Measurements from ENCODE around the gene SRCAP. TPM values are rescaled to one million over a fixed set of nuclear protein-coding genes. Genes with fewer than 3 reads are reported as not detected.

Gene SRCAP
- total and polyA plus RNA-seq, 8 donors = 1.2 to 70.1 (median 24.6) TPM

DNA sequence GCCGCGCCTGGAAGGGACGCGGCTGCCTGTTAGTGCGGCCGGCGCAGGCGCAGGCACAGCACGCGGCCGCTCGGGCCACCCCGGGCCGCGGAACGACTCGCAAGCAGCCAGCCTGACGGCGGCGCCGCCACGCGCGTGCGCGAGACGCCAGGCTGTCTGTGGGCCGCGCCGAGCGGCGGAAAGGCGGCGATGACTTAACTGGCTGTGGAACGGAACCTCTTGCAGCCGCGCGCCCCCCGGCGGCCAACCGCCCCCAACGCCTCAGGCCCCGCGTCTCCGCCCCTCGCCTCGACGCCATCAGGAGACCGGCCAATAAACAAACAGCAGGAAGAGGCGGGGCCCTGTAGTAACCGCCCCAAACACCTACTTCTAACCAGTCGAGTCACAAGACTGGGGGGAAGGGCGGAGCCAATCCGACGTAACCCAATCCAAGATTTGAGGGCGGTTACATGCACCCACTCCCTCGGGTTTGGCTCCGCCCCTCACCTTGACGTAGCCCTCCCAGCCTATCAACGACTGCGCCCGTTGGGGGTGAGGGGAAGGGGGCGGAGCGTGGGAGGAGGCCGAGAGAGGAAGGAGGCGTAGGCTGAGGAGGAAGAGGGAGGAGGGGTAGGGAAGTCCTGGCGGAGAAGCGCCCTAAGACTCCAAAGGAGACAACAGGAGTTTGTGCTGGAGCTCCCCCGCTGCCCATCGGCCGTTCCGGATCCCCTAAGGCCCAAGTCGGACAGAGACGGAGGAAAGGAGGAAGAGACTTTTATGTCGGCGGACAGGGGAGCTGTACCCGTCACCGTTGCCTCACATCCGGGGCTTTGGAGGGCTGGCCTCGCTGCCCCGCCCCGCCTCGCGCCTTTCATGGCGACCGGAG lies 40.9 kb upstream of the SRCAP start, which contains the start of gene FBRS:
Gene FBRS (plus strand): TSS at position 566 of the 865 bp plus-strand sequence. CDS start 1,088 bp downstream, outside the sequence.
- Histone ChIP-seq H3K4me1 (peaks cover 35 to 60% (median 51%) of the 10 kb centered on the region in 4 donors), H3K27ac (peak within 1 kb of the TSS; percentile 96 to 99 (median 99)), H3K27me3 (no peaks in the 10 kb centered on the region), H3K36me3 (peaks cover 43 to 67% (median 64%) of the 10 kb centered on the region in 4 donors), H3K4me3 (peak within 1 kb of the TSS; percentile 94 to 98 (median 96)), H3K9me3 (no peaks in the 10 kb centered on the region)
- intact Hi-C loops (cut with DNase I; ENCODE audit: low total_unique reads) = loop anchor here (10.0 kb wide), 1 partner anchor 93 kb away; no protein-coding TSS in a partner anchor
- peak; percentile 100 for DNase-seq
- WGBS, 5 donors = 0 to 1% (median 0%) methylated on average over 28 to 86 of the region's 86 CpGs
- peak; percentile 56 to 94 (median 93) for TF ChIP-seq POLR2AphosphoS5 (IDR thresholded peaks at IDR 0.05)
- TF ChIP-seq, protein P1, sequence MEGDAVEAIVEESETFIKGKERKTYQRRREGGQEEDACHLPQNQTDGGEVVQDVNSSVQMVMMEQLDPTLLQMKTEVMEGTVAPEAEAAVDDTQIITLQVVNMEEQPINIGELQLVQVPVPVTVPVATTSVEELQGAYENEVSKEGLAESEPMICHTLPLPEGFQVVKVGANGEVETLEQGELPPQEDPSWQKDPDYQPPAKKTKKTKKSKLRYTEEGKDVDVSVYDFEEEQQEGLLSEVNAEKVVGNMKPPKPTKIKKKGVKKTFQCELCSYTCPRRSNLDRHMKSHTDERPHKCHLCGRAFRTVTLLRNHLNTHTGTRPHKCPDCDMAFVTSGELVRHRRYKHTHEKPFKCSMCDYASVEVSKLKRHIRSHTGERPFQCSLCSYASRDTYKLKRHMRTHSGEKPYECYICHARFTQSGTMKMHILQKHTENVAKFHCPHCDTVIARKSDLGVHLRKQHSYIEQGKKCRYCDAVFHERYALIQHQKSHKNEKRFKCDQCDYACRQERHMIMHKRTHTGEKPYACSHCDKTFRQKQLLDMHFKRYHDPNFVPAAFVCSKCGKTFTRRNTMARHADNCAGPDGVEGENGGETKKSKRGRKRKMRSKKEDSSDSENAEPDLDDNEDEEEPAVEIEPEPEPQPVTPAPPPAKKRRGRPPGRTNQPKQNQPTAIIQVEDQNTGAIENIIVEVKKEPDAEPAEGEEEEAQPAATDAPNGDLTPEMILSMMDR (IDR thresholded peaks at IDR 0.05) = peak in 5 of 7 experiments; percentile 68 to 90 (median 81)
- TF ChIP-seq EP300 (IDR thresholded peaks at IDR 0.05) = no peak
- peak in 2 of 4 donors; percentile 53 to 81 for TF ChIP-seq POLR2A (IDR thresholded peaks at IDR 0.05)

DNA sequence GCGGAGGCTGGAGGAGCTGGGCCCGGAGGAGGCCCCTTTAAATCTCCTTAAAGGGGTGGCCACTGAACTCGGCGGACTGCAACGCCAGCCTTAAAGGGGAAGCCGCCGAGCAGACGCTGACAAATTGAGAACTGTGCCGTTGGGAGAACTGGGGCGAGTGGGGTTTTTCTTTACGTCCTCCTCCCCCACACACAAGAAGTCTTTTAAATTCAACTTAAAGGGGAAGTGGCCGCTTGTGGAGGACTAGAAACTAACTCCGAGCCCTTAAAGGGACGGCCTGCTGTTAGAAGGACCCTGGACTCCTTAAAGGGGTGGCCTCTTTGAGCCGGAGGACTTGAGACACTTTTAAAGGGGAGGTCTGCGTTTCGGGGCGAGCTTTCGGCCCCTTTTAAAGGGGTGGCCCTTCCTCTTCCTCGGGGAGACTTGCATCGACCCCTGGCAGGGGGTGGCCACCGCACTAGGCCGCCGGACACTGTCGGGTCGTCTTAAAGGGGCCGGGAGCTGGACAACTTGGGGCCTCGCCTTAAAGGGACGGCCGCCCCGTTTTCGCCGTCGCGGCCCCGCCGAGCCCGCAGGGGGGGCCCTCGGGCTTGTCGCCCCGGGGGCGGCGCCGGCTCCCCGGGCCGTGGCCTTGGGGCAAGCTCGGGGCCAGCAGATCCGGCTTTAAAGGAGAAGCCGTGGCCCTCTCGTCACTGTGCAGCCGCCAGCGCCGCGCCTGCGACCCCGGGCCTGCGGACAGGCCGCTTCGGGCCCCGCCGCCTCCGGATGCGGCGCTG lies 40.1 kb upstream of the SRCAP start:
- DNase-seq = peak; percentile 73 to 97
- TF ChIP-seq POLR2A (IDR thresholded peaks at IDR 0.05) (no peak), POLR2AphosphoS5 (IDR thresholded peaks at IDR 0.05) (peak in 1 of 3 donors; percentile 4), EP300 (IDR thresholded peaks at IDR 0.05) (no peak)
- TF ChIP-seq, protein P1 (IDR thresholded peaks at IDR 0.05) = peak in 1 of 7 experiments; percentile 13
- Histone ChIP-seq H3K4me1 (peaks cover 40 to 62% (median 55%) of the 10 kb centered on the region in 4 donors), H3K9me3 (no peaks in the 10 kb centered on the region), H3K27me3 (no peaks in the 10 kb centered on the region), H3K36me3 (peaks cover 43 to 67% (median 64%) of the 10 kb centered on the region in 4 donors), H3K27ac (peak overlapping the region; percentile 96 to 99 (median 99)), H3K4me3 (peak overlapping the region; percentile 94 to 98 (median 96))
- WGBS, 5 donors = 0 to 1% (median 0%) methylated on average over 20 to 64 of the region's 64 CpGs
- intact Hi-C loops (cut with DNase I; ENCODE audit: low total_unique reads) = loop anchor here (10.0 kb wide), 1 partner anchor 94 kb away; no protein-coding TSS in a partner anchor

- Histone ChIP-seq H3K4me3 (peak overlapping the region; percentile 94 to 98 (median 96)), H3K27me3 (no peaks in the 10 kb centered on the region), H3K4me1 (peaks cover 40 to 64% (median 61%) of the 10 kb centered on the region in 4 donors), H3K9me3 (no peaks in the 10 kb centered on the region), H3K36me3 (peaks cover 42 to 67% (median 64%) of the 10 kb centered on the region in 4 donors), H3K27ac (peak overlapping the region; percentile 96 to 99 (median 99))
- intact Hi-C loops (cut with DNase I; ENCODE audit: low total_unique reads) = loop anchor here (10.0 kb wide), 1 partner anchor 95 kb away; no protein-coding TSS in a partner anchor
- 0 to 2% (median 1%) methylated on average over 35 to 84 of the region's 84 CpGs for WGBS, 5 donors
- DNase-seq = peak in 1 of 2 donors; percentile 69
- no peak for TF ChIP-seq EP300 (IDR thresholded peaks at IDR 0.05)
- TF ChIP-seq, protein P1 (IDR thresholded peaks at IDR 0.05) = peak in 1 of 7 experiments; percentile 3
These were observed 39.2 kb upstream of the SRCAP start for GRCh38 chr16:30659507-30660423.

Measured in stomach (tissue), 9 donors.